HEK293 (cell line): ENCODE measurements around the gene PNMA1.

Experiments used
- CTCF ChIP-seq: fragments of 450-650 bp; formaldehyde crosslinking; IDR thresholded peaks from 2 replicates; pipeline ENCODE4 v1.5.1; 2016; ENCODE audit warnings: missing biosample characterization, missing genetic modification characterization
- KLF7 ChIP-seq: fragments of 450-650 bp; formaldehyde crosslinking; IDR thresholded peaks from 2 replicates; pipeline ENCODE4 v1.5.1; 2016; ENCODE audit warnings: missing biosample characterization, missing genetic modification characterization, borderline replicate concordance
- RBAK ChIP-seq: fragments of 450-650 bp; formaldehyde crosslinking; IDR thresholded peaks from 2 replicates; pipeline ENCODE4 v1.5.1; 2016; ENCODE audit warnings: missing biosample characterization, missing genetic modification characterization
- ZNF24 ChIP-seq: fragments of 450-650 bp; formaldehyde crosslinking; IDR thresholded peaks from 2 replicates; pipeline ENCODE4 v1.5.1; 2016; ENCODE audit warnings: missing biosample characterization, missing genetic modification characterization
- ZNF274 ChIP-seq, 2 experiments: fragments of 200-500 bp in 1 of 2; fragments of 450-650 bp in 1 of 2; sonication (Bioruptor generic) in 1 of 2; formaldehyde crosslinking in 1 of 2; IDR thresholded peaks; 2 replicates each; pipeline versions ENCODE4 v1.5.1 to v1.6.1; 2014 to 2016; ENCODE audit warnings: borderline replicate concordance in 1 of 2, inconsistent platforms in 1 of 2, low read length in 1 of 2, missing biosample characterization in 1 of 2, missing genetic modification characterization in 1 of 2
- ZNF501 ChIP-seq: fragments of 450-650 bp; formaldehyde crosslinking; IDR thresholded peaks from 2 replicates; pipeline ENCODE4 v1.5.1; 2016; ENCODE audit warnings: missing biosample characterization, missing genetic modification characterization
- ZNF768 ChIP-seq: fragments of 450-650 bp; formaldehyde crosslinking; IDR thresholded peaks from 2 replicates; pipeline ENCODE4 v1.5.1; 2018; ENCODE audit warnings: missing biosample characterization, mild to moderate bottlenecking, missing genetic modification characterization

DNA sequence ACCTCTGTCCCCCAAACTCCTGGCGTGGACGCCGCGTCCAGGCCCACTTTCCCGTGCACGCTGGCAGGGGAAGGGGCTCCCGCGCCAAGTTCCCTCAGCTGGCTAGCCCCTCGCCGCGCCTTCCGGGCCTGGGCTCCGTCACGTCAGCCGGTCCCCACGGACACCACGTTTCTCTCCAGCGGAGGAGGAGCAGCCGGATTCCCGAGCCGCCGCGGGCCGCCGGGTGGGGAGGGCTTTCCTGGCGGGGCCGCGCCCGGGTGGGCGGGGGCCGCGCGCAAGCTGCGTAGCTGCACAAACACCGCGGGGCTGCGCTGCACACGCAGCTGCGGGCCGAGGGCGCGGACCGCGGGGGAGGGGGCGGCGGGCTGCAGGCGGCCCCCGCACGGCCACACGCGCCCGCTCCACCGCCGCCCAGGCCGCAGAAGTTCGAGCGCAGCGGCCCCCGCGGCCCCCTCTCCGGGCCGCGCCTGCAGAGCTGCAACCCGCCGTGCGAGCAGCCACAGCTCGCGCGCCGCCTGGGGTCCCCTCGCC lies 45.1 kb upstream of the PNMA1 start:
- TF ChIP-seq ZNF24 (tag by site-specific recombination) = no peak
- no peak for TF ChIP-seq ZNF768 (tag by site-specific recombination)
- no peak for TF ChIP-seq KLF7 (tag by site-specific recombination)
- TF ChIP-seq CTCF (tag by site-specific recombination) = no peak
- TF ChIP-seq RBAK (tag by site-specific recombination) = no peak
- TF ChIP-seq ZNF501 = no peak
- no peak for TF ChIP-seq ZNF274 (IDR thresholded peaks at IDR 0.05; ENCODE audit: low read length)
- no peak for TF ChIP-seq ZNF274 (tag by site-specific recombination; IDR thresholded peaks at IDR 0.05; ENCODE audit: borderline replicate concordance)
